Retinal pigment epithelial cell (primary cell): ENCODE measurements around the gene GPC5.
A peak's percentile ranks its signal among the peaks of the same experiment; 100 is the strongest.

Experiments
- DNase-seq: peaks from one replicate; pipeline ENCODE4 v3.0.0-alpha.2; 2010; ENCODE audit warnings: low read depth
- H3K4me3 ChIP-seq: 2 replicates; pipeline ENCODE4 v1.5.1; 2011; ENCODE audit warnings: mild to moderate bottlenecking, low read length, control low read depth, moderate library complexity
- CTCF ChIP-seq: conservative IDR thresholded peaks from 2 replicates; pipeline ENCODE4 v1.5.1; 2011; ENCODE audit warnings: low read depth, low read length, control low read depth, inconsistent platforms

The GPC5 gene

DNA sequence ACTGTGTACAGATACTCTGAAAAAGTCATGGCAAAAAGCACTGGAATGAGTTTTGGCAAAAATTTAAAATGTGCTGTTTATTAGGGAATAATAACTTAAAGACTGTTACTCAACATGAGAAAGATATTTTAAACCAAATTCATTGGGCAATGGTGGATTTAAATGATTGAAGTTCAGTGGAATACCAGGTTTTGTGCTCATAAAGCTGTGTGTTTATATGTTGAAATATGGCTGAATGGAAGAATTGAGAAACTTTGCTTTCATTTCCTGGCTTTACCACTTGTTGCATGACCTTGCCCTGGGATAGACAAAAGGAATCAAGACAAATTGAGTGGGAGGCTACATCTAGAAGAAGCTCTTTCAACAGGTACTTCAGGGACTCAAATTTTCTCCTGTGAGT lies 246.4 kb downstream of the GPC5 start:
- H3K4me3 ChIP-seq, result no peak overlapping the region
- no peak for DNase-seq
- TF ChIP-seq CTCF, result no peak

- peak; percentile 68 for TF ChIP-seq CTCF
- DNase-seq, result peak; percentile 74
Measured at GRCh38 chr13:91647361-91647990, 249.1 kb downstream of the GPC5 start.

DNA sequence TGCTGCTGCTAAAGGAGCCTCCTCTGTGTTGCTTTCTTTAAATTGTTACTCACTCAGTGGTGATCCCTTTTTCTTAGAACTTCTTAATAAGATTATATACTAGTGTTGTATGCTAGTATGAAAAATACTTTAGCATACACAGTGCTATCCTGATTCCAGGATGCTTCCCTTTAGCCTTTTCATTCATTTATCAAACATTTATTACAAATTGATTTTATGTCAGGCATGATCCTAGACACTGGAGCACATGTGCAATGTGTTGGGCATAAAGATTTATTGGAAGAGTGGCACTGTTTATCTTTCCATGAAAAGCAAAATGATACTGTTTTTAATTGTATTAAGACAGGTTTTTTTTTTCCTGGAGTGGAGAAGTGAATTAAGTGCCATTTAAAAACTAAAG lies 249.6 kb downstream of the GPC5 start:
- no peak overlapping the region for H3K4me3 ChIP-seq
- no peak for TF ChIP-seq CTCF
- DNase-seq, result no peak

More at GRCh38 chr13:91647361-91647990, 249.1 kb downstream of the GPC5 start:
- H3K4me3 ChIP-seq, result no peak overlapping the region

GRCh38 chr13:91649456-91649855 lies 251.0 kb downstream of the GPC5 start:
- no peak for TF ChIP-seq CTCF
- H3K4me3 ChIP-seq, result no peak overlapping the region

DNA sequence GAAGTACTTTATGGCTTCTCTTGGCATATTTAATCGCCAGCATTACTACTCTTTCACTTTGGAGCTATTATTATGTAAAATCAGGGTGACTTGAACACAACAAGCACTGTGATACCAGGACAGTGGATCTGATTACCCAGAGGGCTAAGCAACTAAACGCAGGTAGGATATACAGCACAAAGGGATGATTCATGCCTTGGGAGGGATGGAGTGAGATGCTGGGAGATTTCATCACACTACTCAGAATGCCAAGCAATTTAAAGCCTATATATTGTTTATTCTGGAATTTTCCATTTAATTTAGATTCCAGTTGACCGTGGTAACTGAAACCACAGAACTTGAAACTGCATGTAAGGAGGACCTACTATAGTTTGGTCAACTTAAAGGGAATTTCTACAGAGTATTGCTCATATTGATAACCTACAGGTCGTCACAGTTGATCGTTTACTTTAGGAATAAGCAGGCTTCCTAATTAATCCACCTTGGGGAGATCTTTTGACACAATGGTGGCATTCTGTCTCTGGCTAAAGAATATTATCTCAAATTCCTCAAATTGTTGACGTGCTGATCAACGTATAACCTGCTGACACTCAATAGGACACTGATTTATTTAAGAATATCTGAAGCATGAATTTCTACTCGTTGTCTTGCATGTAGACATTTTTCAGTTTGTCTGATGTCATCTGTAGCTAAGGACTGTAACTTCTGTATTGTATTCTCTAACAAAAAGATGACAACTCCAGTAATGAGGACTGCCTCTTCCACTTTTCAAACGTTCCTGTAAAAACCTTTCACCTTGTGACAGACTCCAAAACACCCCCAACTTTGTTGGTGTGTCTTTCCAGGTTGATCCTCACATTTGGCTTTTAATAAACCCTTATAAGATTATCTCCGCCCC lies 254.2 kb downstream of the GPC5 start:
- H3K4me3 ChIP-seq, result no peak overlapping the region
- no peak for DNase-seq
- TF ChIP-seq CTCF, result no peak

More at GRCh38 chr13:91649456-91649855, 251.0 kb downstream of the GPC5 start:
- DNase-seq, result no peak

DNA sequence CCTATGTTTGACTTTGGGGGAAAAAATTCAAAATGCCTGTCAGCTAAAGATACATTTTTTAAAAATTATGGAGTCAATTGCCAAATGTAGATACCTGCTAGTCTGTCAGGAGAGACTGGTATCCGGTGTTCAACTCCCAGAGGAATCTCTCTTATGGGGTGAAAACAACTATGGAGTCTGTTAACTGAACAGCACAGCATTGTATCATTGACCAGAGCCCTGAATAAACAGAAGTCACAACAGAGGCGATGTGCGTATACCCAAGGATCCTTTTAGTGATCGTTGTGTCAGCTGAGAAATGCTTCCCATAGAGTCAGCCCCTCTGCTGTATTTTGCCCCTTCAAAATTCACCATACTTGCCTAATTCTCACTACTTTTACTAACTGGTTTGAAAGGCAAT lies 257.3 kb downstream of the GPC5 start:
- H3K4me3 ChIP-seq, result no peak overlapping the region
- TF ChIP-seq CTCF, result no peak
- DNase-seq, result no peak

GRCh38 chr13:91657283-91657682 lies 258.9 kb downstream of the GPC5 start:
- DNase-seq, result no peak
- no peak overlapping the region for H3K4me3 ChIP-seq
- TF ChIP-seq CTCF, result no peak
